ENCODE measurements around the gene PTPN13.

PTPN13 gene

GRCh38 chr4:86857341-86858052 lies 263.4 kb downstream of the PTPN13 start:
- no peak for DNase-seq (ENCODE audit: low read depth in 2 of 2)
